Fibroblast of skin of right quadriceps (primary cell): ENCODE measurements around the gene UBE2G2.
A peak's percentile ranks its signal among the peaks of the same experiment; 100 is the strongest.

Experiments used
- DNase-seq: peaks from one replicate; pipeline ENCODE4 v3.0.0-alpha.2; 2013

Gene UBE2G2

GRCh38 chr21:44801468-44802395 is at the start of gene UBE2G2:
Gene UBE2G2, minus strand, starts transcription at chr21:44801820. Its CDS starts 72 bp downstream, at chr21:44801748.
- DNase-seq, result peak; percentile 78

- DNase-seq, result no peak
These were observed 49.5 kb upstream of the UBE2G2 start for GRCh38 chr21:44850905-44851657.

- DNase-seq, result no peak
These were observed 48.7 kb upstream of the UBE2G2 start for GRCh38 chr21:44850208-44850800.

- DNase-seq, result no peak
These were observed 48.1 kb upstream of the UBE2G2 start for GRCh38 chr21:44849616-44850130.

- DNase-seq, result no peak
These were observed 47.4 kb upstream of the UBE2G2 start for GRCh38 chr21:44848821-44849521.

- no peak for DNase-seq
These were observed 45.8 kb upstream of the UBE2G2 start for GRCh38 chr21:44847261-44848056.

- peak; percentile 53 for DNase-seq
These were observed 45.1 kb upstream of the UBE2G2 start for GRCh38 chr21:44846485-44847260.

GRCh38 chr21:44846224-44846484 is 44.5 kb upstream of the UBE2G2 start:
- no peak for DNase-seq

- peak; percentile 57 for DNase-seq
These were observed 44.0 kb upstream of the UBE2G2 start for GRCh38 chr21:44845418-44846223.

GRCh38 chr21:44844256-44844655 is 42.6 kb upstream of the UBE2G2 start:
- DNase-seq, result no peak

GRCh38 chr21:44842721-44843445 is 41.3 kb upstream of the UBE2G2 start:
- DNase-seq, result no peak

GRCh38 chr21:44842087-44842486 is 40.5 kb upstream of the UBE2G2 start:
- no peak for DNase-seq

- DNase-seq, result no peak
These were observed 39.2 kb upstream of the UBE2G2 start for GRCh38 chr21:44840771-44841170.

GRCh38 chr21:44838951-44839350 is 37.3 kb upstream of the UBE2G2 start:
- DNase-seq, result no peak

GRCh38 chr21:44838039-44838895 is 36.6 kb upstream of the UBE2G2 start:
- DNase-seq, result no peak

- DNase-seq, result no peak
These were observed 35.9 kb upstream of the UBE2G2 start for GRCh38 chr21:44837537-44837936.

- peak; percentile 19 for DNase-seq
These were observed 35.2 kb upstream of the UBE2G2 start for GRCh38 chr21:44836666-44837471.

GRCh38 chr21:44836349-44836665 is 34.7 kb upstream of the UBE2G2 start:
- DNase-seq, result no peak
